Measurements from ENCODE around the gene CKAP2L.

GRCh38 chr2:112728378-112729175, 35.8 kb downstream of the CKAP2L start:
- TF ChIP-seq CTCF (IDR thresholded peaks at IDR 0.05) (no peak), EP300 (IDR thresholded peaks at IDR 0.05) (no peak), POLR2A (IDR thresholded peaks at IDR 0.05) (no peak)

Data from suprapubic skin (tissue), 3 donors.